HEK293T (cell line): ENCODE measurements around the gene ZNF33B.

Source experiments
- BHLHE40 ChIP-seq: fragments of 450-650 bp; IDR thresholded peaks from 2 replicates; pipeline ENCODE4 v1.6.1; 2016; ENCODE audit warnings: mild to moderate bottlenecking, moderate library complexity, borderline replicate concordance
- CTBP1 ChIP-seq: fragments of 450-650 bp; IDR thresholded peaks from 2 replicates; pipeline ENCODE4 v1.6.1; 2016; ENCODE audit warnings: borderline replicate concordance
- ELF4 ChIP-seq: fragments of 450-650 bp; IDR thresholded peaks from 2 replicates; pipeline ENCODE4 v1.6.1; 2017; ENCODE audit warnings: antibody characterized with exemption
- FOXA1 ChIP-seq: fragments of 450-650 bp; IDR thresholded peaks from 2 replicates; pipeline ENCODE4 v1.6.1; 2016; ENCODE audit warnings: mild to moderate bottlenecking
- FOXK2 ChIP-seq: fragments of 450-650 bp; IDR thresholded peaks from 2 replicates; pipeline ENCODE4 v1.6.1; 2016; ENCODE audit warnings: mild to moderate bottlenecking
- FOXM1 ChIP-seq: fragments of 450-650 bp; IDR thresholded peaks from 2 replicates; pipeline ENCODE4 v1.6.1; 2017; ENCODE audit warnings: mild to moderate bottlenecking, borderline replicate concordance
- HDGF ChIP-seq: fragments of 450-650 bp; IDR thresholded peaks from 2 replicates; pipeline ENCODE4 v1.6.1; 2017; ENCODE audit warnings: antibody characterized with exemption, borderline replicate concordance
- L3MBTL2 ChIP-seq: fragments of 450-650 bp; conservative IDR thresholded peaks from 2 replicates; pipeline ENCODE4 v1.6.1; 2016; ENCODE audit warnings: mild to moderate bottlenecking
- NFRKB ChIP-seq: fragments of 450-650 bp; IDR thresholded peaks from 2 replicates; pipeline ENCODE4 v1.6.1; 2016; ENCODE audit warnings: mild to moderate bottlenecking, moderate library complexity
- SP1 ChIP-seq: fragments of 450-650 bp; IDR thresholded peaks from 2 replicates; pipeline ENCODE4 v1.6.1; 2017
- SUZ12 ChIP-seq: fragments of 450-650 bp; IDR thresholded peaks from 2 replicates; pipeline ENCODE4 v1.6.1; 2016; ENCODE audit warnings: mild to moderate bottlenecking
- TARDBP ChIP-seq: fragments of 450-650 bp; IDR thresholded peaks from 2 replicates; pipeline ENCODE4 v1.6.1; 2016
- ZNF384 ChIP-seq: fragments of 450-650 bp; IDR thresholded peaks from 2 replicates; pipeline ENCODE4 v1.6.1; 2016

- TF ChIP-seq SP1 (no peak), FOXK2 (no peak), FOXA1 (no peak), ELF4 (no peak), CTBP1 (no peak), TARDBP (no peak), BHLHE40 (no peak), ZNF384 (no peak), HDGF (no peak), FOXM1 (no peak), SUZ12 (no peak), L3MBTL2 (no peak), NFRKB (no peak)
Measured at GRCh38 chr10:42598249-42598873, 40.0 kb downstream of the ZNF33B start.
